HAP-1 (cell line): ENCODE measurements around the gene CAMTA1.
"Not testable (repeated sequence)": the region's sequence is repeated elsewhere in the genome, so short reads cannot be mapped to it uniquely, and the experiment has no call there.

Experiments used
- DNase-seq, 2 experiments: peaks; one replicate each; pipeline ENCODE4 v3.0.0-alpha.2; 2016 to 2020; ENCODE audit warnings: low spot score in 2 of 2
- H3K27me3 ChIP-seq: fragments of 250-450 bp; sonication (Bioruptor Pico); 2 replicates; pipeline ENCODE4 v1.5.1; 2020; ENCODE audit warnings: low read depth, mild to moderate bottlenecking, moderate library complexity
- H3K36me3 ChIP-seq: fragments of 250-450 bp; sonication (Bioruptor Pico); replicated peaks from 2 replicates; pipeline ENCODE4 v1.5.1; 2020; ENCODE audit warnings: mild to moderate bottlenecking
- H3K4me1 ChIP-seq: fragments of 250-450 bp; sonication (Bioruptor Pico); 2 replicates; pipeline ENCODE4 v1.5.1; 2020; ENCODE audit warnings: mild to moderate bottlenecking
- H3K4me3 ChIP-seq: fragments of 250-450 bp; sonication (Bioruptor Pico); 2 replicates; pipeline ENCODE4 v1.5.1; 2020; ENCODE audit warnings: mild to moderate bottlenecking, moderate library complexity
- H3K9me3 ChIP-seq: fragments of 250-450 bp; sonication (Bioruptor Pico); 2 replicates; pipeline ENCODE4 v1.5.1; 2020; ENCODE audit warnings: mild to moderate bottlenecking, moderate library complexity
- in situ Hi-C: fragments of 300-500 bp; cut with MboI; formaldehyde crosslinking; loops from 3 replicates; pipeline ENCODE4 v1.14.3; 2020; ENCODE audit warnings: low sequenced_read_pairs, inconsistent platforms, mixed read lengths

CAMTA1 gene

DNA sequence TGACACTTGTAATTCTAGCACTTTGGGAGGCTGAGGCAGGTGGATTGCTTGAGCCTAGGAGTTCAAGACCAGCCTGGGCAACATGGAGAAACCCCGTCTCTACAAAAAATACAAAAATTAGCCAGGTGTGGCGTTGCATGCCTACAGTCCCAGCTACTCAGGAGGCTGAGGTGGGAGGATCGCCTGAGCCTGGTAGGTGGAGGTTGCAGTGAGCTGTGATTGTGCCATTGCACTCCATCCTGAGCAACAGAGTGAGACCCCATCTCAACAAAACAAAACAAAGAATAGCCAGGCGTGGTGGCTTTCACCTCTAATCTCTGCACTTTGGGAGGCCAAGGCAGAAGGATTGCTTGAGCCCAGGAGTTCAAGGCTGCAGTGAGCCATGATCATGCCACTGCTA is 922.8 kb downstream of the CAMTA1 start:
- H3K27me3 ChIP-seq, H3K4me3 ChIP-seq, in situ Hi-C loops: not testable (repeated sequence)

DNA sequence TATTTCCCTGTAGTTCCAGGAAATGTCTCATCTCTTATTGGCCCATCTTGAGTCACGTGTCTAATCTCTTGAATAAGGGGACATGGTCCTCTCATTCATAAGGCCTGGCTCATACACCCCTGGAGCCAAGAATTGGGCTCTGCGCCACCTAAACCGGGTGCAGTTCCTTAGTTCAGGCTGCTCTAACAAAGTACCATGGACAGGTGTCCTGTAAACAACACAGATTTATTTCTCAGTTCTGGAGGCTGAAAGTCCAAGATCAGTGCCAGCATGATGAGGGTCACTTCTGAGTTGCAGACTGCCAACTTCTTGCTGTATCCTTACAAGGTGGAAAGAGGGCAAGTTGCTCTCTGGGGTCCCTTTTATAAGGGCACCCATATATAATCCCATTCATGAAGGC is 925.6 kb downstream of the CAMTA1 start:
- Histone ChIP-seq H3K27me3 (no peaks in the 10 kb centered on the region), H3K9me3 (no peaks in the 10 kb centered on the region), H3K36me3 (no peaks in the 10 kb centered on the region), H3K4me3 (no peak overlapping the region), H3K4me1 (peaks cover under 1% of the 10 kb centered on the region; the same call in 1 of the 2 replicates)
- DNase-seq, result no peak
- in situ Hi-C loops, result no loop called here

More for the DNA sequence above, 922.8 kb downstream of the CAMTA1 start:
- not testable (repeated sequence) for H3K36me3 ChIP-seq, H3K4me1 ChIP-seq, DNase-seq, H3K9me3 ChIP-seq

DNA sequence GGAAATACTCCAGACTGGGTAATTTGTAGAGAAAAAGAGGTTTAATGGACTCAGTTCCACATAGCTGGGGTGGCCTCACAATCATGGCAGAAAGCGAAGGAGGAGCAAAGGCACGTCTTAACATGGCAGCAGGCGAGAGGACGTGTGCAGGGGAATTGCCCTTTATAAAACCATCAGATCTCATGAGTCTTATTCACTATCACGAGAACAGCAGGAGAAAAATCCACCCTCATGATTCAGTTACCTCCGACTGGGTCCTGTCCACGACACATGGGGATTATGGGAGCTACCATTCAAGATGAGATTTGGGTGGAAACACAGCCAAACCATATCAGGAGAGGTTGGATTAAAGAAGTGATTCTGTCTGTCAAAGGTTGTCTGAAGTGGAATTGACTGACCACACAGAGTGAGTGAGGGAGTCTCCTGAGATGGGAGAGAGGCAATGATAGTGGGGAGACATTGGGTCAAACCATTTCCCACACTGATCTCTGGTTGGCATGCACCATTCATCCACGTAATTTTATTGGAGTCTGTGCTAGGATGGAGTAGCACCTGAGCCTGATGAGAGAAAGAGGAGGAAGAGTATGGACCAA is 927.6 kb downstream of the CAMTA1 start:
- Histone ChIP-seq H3K27me3 (no peaks in the 10 kb centered on the region), H3K4me1 (no peaks in the 10 kb centered on the region), H3K36me3 (no peaks in the 10 kb centered on the region), H3K4me3 (no peak overlapping the region), H3K9me3 (no peaks in the 10 kb centered on the region)
- DNase-seq, result no peak
- in situ Hi-C loops, result no loop called here

DNA sequence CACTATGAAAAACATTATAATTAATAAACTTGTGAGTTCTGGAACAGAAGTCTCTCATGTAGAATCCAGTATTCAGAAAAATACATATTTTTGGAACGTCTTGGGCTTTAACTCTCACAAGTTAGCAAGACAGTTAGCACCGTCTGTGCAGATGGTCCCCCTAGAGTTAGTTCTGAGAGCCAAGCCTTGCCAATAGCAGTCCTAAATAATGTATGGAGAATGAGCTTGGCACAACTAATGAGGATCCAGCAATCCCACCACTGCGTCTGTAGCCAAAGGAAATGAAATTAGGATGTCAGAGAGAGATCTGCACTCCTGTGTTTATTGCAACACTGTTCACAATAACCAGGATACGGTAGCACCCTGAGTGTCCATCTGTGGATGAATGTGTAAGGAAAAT is 931.3 kb downstream of the CAMTA1 start:
- in situ Hi-C loops, result no loop called here
- no peaks in the 10 kb centered on the region for H3K27me3 ChIP-seq
- no peaks in the 10 kb centered on the region for H3K4me1 ChIP-seq
- no peaks in the 10 kb centered on the region for H3K9me3 ChIP-seq
- DNase-seq, result no peak
- no peak overlapping the region for H3K4me3 ChIP-seq
- no peaks in the 10 kb centered on the region for H3K36me3 ChIP-seq

DNA sequence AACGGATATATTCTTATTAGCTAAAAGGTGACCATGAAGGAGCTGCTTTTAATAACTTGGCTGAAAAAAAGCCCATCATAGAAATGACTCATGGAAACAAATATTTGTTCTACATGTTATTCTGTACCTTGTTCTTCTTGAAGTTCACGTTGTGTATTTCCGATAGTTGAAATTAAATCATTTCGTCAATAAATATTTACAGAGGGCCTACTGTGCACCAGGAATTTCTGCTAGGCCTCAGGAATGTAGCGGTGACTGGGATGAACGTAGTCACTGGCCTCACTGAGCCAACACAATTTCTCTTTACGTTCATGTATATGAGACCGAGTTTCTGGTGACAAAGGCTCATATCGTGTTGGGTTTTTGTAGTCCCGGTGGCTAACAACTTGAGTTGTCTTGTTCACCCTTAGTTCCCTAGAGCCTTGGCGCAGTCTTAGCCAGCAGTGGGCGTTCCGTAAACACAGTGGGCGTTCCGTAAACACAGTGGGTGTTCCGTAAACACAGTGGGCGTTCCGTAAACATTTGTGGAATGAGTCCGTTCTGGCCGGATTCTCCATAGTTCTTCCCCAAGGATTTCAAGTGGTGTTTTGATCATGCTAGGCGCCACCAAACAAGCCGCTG is 932.6 kb downstream of the CAMTA1 start:
- Histone ChIP-seq H3K4me1 (no peaks in the 10 kb centered on the region), H3K27me3 (no peaks in the 10 kb centered on the region), H3K9me3 (no peaks in the 10 kb centered on the region), H3K4me3 (no peak overlapping the region), H3K36me3 (no peaks in the 10 kb centered on the region)
- no peak for DNase-seq
- in situ Hi-C loops, result no loop called here

DNA sequence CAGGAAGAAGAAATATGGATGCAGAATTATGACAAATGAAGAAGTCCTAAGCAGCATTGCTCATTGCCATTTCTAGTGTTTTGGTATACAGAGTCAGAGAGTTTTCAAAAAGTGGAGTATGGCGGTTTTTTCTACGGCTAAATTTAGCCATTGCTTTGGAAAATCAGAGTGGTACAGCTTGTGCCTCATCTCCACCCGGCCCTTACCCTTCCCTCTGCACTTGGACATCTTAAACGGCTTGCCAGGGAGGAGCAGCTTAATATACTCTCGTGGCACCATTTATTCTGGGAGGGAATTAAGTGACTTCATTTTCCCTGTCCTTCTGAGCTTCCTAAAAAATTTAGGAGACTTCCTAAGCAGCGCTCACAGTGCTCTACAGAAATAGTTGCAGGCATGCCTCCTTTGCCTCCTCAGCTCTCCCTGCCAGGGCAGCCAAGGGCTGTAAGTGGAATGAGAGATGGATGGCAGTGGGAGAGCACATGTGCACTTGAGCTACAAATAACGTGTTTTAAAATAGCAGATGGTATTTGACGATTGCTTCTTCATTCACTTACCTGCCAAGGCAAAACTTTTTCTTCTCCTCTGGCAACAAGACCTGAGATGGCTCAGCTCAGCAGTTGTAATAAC is 934.3 kb downstream of the CAMTA1 start:
- Histone ChIP-seq H3K4me3 (no peak overlapping the region), H3K27me3 (no peaks in the 10 kb centered on the region), H3K4me1 (no peaks in the 10 kb centered on the region), H3K36me3 (no peaks in the 10 kb centered on the region), H3K9me3 (no peaks in the 10 kb centered on the region)
- DNase-seq, result no peak
- in situ Hi-C loops, result no loop called here

DNA sequence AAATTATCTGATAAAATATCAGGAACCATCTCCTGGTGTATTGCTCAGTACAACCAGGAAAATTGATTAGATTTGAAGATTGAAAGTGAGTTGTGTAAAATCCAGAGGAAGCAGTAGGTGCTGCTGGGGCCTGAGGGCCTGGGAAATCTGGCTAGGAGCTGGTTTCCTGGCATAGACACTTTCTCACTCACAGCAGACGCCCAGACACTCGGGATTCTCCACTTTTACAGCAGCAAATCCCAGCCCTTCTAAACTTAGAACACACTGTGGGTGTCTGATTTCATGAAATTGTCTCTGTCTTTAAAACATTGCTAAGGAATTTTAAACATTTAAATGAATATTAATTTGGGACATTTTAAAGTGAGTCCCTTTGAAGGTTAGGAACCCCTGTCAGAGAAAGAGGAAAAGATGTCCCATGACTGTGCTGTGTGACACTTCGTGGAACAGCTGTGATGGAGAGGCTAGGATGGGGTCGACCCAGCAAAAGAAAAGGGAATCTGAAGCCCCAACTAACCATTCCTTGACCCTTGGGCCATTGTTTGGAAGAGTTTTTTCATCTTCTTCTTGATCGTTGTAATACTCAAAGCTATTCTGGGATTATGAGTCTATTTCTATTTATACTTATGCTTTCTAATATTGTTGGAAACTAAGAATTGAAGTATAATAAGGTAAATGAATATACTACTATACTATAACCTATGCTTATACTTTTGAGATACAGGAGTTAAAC is 936.9 kb downstream of the CAMTA1 start:
- H3K4me3 ChIP-seq, result no peak overlapping the region
- H3K27me3 ChIP-seq, result no peaks in the 10 kb centered on the region
- H3K4me1 ChIP-seq, result no peaks in the 10 kb centered on the region
- no peak for DNase-seq
- no peaks in the 10 kb centered on the region for H3K9me3 ChIP-seq
- no peaks in the 10 kb centered on the region for H3K36me3 ChIP-seq
- in situ Hi-C loops, result no loop called here

DNA sequence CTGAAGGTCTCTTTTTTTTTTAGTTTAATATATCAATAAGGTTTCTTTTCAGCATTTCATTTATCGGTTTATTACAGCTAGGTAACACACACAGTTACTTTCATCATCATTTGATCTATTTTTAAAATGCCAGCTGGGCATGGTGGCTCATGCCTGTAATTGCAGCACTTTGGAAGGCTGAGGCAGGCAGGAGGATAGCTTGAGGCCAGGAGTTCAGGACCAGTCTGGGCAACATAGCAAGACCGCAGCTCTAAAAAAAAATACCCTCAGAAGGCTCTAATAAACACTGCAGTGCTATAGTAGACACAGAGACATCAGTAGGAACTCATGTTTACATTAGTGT is 937.4 kb downstream of the CAMTA1 start:
- no peak overlapping the region for H3K4me3 ChIP-seq
- no peaks in the 10 kb centered on the region for H3K27me3 ChIP-seq
- H3K9me3 ChIP-seq, result no peaks in the 10 kb centered on the region
- in situ Hi-C loops, result no loop called here
- H3K36me3 ChIP-seq, result no peaks in the 10 kb centered on the region
- no peaks in the 10 kb centered on the region for H3K4me1 ChIP-seq
- DNase-seq, result no peak

DNA sequence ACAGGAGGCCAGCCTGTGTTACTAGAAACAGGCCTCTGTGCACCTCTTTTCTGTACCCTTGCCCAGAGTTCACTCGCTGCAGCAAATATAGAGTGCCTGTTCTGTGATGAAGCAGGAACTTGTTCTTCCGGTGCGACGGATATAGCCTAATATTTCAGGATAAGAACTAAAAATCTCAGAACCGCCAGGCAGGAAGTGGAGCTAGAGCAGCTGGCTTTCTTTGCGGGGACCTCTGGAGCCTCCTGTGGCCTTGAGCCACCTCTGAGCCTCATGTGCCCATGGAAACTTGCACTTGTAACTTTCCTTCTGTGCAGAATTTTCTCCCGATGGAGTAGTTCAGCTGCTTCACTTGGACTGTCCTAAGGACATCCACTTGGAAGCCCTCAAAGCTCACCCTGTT is 941.4 kb downstream of the CAMTA1 start:
- no peaks in the 10 kb centered on the region for H3K9me3 ChIP-seq
- H3K36me3 ChIP-seq, result no peaks in the 10 kb centered on the region
- H3K4me3 ChIP-seq, result no peak overlapping the region
- in situ Hi-C loops, result no loop called here
- no peaks in the 10 kb centered on the region for H3K27me3 ChIP-seq
- no peaks in the 10 kb centered on the region for H3K4me1 ChIP-seq
- DNase-seq, result no peak

DNA sequence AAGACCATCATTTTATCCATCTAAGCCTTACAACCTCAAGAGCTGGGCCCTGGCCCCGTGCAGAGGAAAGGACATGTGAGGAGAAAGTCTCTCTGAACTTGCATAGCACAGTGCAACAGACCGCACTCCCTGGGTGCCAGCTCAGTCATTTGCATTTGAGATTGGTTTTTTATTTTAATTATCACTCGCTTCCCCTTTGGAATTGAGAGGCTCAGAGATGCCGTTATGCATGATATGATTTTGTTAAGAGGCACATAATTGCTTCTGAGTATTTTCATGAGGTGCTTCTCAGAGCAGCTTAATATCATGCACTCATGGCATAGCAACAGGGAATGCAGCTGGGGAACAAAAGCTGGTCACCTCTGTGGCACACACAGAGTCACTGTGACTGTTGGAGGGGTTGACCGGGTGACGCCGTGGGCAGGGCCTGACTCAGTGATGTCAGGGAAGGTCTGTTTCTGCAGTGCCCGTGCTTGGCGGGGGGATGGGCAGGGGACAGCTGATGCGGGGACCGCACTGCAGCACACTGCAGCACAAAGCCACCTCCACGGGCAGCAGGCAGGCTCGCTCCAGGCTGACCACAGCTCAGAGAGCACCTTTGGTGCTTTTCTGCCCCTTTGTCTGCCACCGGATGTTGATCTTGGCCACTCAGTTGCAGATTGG is 942.7 kb downstream of the CAMTA1 start:
- no peak for DNase-seq
- in situ Hi-C loops, result no loop called here
- Histone ChIP-seq H3K27me3 (no peaks in the 10 kb centered on the region), H3K4me3 (no peak overlapping the region), H3K4me1 (no peaks in the 10 kb centered on the region), H3K36me3 (no peaks in the 10 kb centered on the region), H3K9me3 (no peaks in the 10 kb centered on the region)

DNA sequence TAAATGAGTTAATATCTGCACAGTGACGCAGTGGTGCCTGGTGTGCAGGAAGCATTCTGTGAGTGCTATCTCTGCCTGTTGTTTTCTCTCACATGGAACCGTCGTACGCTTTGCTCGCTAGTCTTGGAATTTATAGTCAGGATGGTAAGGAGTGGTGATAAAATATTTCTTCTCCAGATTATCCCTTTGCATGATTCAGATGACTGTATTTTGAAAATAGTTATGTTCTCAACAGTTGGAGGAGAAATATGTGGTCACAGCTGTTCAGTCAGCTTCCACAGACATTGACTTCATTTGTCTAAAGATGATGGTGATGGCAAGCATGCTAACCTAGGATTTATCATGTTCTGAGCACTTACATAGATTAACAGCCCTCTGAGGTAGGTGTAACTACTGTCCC is 944.5 kb downstream of the CAMTA1 start:
- Histone ChIP-seq H3K27me3 (no peaks in the 10 kb centered on the region), H3K9me3 (no peaks in the 10 kb centered on the region), H3K4me3 (no peak overlapping the region), H3K4me1 (no peaks in the 10 kb centered on the region), H3K36me3 (no peaks in the 10 kb centered on the region)
- no peak for DNase-seq
- in situ Hi-C loops, result no loop called here

DNA sequence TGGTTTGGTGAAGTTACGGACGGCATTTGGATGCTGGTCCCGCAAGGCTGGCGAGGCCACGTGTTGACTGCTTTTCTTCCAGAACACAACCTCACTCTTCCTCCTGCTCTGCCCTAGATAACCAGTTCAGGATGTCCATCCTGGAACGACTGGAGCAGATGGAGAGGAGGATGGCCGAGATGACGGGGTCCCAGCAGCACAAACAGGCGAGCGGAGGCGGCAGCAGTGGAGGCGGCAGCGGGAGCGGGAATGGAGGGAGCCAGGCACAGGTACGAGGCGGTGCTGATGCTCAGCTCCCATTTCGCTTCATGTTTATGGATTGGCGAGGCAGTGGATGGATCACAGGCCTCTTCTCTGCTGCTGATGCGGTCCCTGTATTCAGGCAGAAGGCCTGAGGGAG is 947.1 kb downstream of the CAMTA1 start:
- no peak overlapping the region for H3K4me3 ChIP-seq
- H3K9me3 ChIP-seq, result no peaks in the 10 kb centered on the region
- no peaks in the 10 kb centered on the region for H3K27me3 ChIP-seq
- no peaks in the 10 kb centered on the region for H3K4me1 ChIP-seq
- in situ Hi-C loops, result no loop called here
- peaks cover 8% of the 10 kb centered on the region; the same call in 1 of the 2 replicates for H3K36me3 ChIP-seq
- no peak for DNase-seq

DNA sequence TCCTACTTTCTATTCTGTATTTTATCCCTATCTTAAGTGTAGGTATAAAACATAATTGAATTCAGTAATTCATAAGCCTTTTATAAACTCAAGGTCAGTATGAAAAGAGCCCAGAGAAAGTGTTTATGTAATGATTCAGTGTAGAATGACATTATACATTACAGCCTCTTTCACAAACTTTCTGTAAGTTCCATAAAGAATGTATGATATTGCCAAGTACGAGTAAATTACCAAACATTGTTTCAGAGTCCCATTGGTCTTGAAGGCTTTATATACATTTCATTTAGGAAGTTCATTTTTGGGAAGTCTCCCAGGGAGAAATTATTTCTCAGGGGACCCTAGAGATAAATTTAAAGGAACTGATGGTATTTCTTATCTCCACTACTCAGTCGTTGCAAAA is 948.0 kb downstream of the CAMTA1 start:
- H3K36me3 ChIP-seq, result peaks cover 12% of the 10 kb centered on the region
- in situ Hi-C loops, result no loop called here
- DNase-seq, result no peak
- no peaks in the 10 kb centered on the region for H3K4me1 ChIP-seq
- H3K4me3 ChIP-seq, result no peak overlapping the region
- no peaks in the 10 kb centered on the region for H3K9me3 ChIP-seq
- no peaks in the 10 kb centered on the region for H3K27me3 ChIP-seq

DNA sequence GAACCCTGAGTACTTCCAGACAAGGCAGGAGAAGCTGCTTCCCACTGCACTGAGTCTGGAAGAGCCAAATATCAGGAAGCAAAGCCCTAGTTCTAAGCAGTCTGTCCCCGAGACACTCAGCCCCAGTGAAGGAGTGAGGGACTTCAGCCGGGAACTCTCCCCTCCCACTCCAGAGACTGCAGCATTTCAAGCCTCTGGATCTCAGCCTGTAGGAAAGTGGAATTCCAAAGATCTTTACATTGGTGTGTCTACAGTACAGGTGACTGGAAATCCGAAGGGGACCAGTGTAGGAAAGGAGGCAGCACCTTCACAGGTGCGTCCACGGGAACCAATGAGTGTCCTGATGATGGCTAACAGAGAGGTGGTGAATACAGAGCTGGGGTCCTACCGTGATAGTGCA is 952.8 kb downstream of the CAMTA1 start:
- no peak for DNase-seq
- Histone ChIP-seq H3K4me1 (no peaks in the 10 kb centered on the region), H3K9me3 (no peaks in the 10 kb centered on the region), H3K36me3 (peaks cover 19% of the 10 kb centered on the region), H3K4me3 (no peak overlapping the region), H3K27me3 (no peaks in the 10 kb centered on the region)
- in situ Hi-C loops, result no loop called here
